ENCODE measurements around the gene THADA.

The THADA gene

GRCh38 chr2:43221124-43221762 lies 374.6 kb downstream of the THADA start:
- no peaks in the 10 kb centered on the region for H3K9me2 ChIP-seq (replicated peaks; ENCODE audit: control insufficient read depth, low read length)
- peaks cover 54% of the 10 kb centered on the region for H3K79me2 ChIP-seq (ENCODE audit: control insufficient read depth, low read length)
- H3K9me3 ChIP-seq (ENCODE audit: control insufficient read depth, insufficient read depth, low read length) = no peaks in the 10 kb centered on the region
- peak overlapping the region; percentile 84 for H3K4me2 ChIP-seq (ENCODE audit: low read length)
- peaks cover 62% of the 10 kb centered on the region for H3K4me1 ChIP-seq (ENCODE audit: control insufficient read depth, low read length)
- H3K36me3 ChIP-seq (ENCODE audit: control insufficient read depth, low read length) = peaks cover 53% of the 10 kb centered on the region
- H3K27ac ChIP-seq (ENCODE audit: low read depth, low read length) = peak overlapping the region; percentile 95
- no peaks in the 10 kb centered on the region for H3K27me3 ChIP-seq (ENCODE audit: control insufficient read depth, low read length)
- H3F3A ChIP-seq (ENCODE audit: control insufficient read depth, insufficient read depth) = peaks cover 62% of the 10 kb centered on the region
- no peak for TF ChIP-seq EZH2phosphoT487 (IDR thresholded peaks at IDR 0.05; ENCODE audit: borderline replicate concordance, low read length)
- TF ChIP-seq, protein P1, sequence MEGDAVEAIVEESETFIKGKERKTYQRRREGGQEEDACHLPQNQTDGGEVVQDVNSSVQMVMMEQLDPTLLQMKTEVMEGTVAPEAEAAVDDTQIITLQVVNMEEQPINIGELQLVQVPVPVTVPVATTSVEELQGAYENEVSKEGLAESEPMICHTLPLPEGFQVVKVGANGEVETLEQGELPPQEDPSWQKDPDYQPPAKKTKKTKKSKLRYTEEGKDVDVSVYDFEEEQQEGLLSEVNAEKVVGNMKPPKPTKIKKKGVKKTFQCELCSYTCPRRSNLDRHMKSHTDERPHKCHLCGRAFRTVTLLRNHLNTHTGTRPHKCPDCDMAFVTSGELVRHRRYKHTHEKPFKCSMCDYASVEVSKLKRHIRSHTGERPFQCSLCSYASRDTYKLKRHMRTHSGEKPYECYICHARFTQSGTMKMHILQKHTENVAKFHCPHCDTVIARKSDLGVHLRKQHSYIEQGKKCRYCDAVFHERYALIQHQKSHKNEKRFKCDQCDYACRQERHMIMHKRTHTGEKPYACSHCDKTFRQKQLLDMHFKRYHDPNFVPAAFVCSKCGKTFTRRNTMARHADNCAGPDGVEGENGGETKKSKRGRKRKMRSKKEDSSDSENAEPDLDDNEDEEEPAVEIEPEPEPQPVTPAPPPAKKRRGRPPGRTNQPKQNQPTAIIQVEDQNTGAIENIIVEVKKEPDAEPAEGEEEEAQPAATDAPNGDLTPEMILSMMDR (IDR thresholded peaks at IDR 0.05; ENCODE audit: low read depth, low read length, poor library complexity, severe bottlenecking) = no peak
- H4K20me1 ChIP-seq (ENCODE audit: control insufficient read depth, insufficient read depth, low read depth, low read length) = peaks cover 7% of the 10 kb centered on the region; the same call in 1 of the 2 replicates
- H3K4me3 ChIP-seq (ENCODE audit: low read length) = peak overlapping the region; percentile 93

DNA sequence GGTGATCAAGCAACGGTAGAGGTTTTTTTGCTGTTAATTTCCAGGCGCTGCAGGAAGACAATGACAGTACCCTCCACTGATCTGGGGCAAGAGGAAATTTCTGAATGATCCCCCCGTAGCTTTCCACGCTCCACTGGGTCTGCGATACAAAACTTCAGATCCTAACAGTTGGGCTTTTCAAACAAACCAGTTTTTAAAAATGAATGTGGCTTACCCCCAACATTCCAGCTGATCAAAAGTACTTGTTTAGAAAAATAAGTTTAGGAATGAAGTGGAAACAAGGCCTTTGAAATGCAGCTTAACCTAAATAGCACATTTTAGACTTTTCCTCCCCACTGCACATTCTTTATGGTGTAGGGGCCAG lies 375.1 kb downstream of the THADA start:
- peaks cover 49% of the 10 kb centered on the region for H3K79me2 ChIP-seq (ENCODE audit: control insufficient read depth, low read length)
- H3K4me2 ChIP-seq (ENCODE audit: low read length) = peak overlapping the region; percentile 84
- TF ChIP-seq, protein P1 (IDR thresholded peaks at IDR 0.05; ENCODE audit: low read depth, low read length, poor library complexity, severe bottlenecking) = no peak
- TF ChIP-seq EZH2phosphoT487 (IDR thresholded peaks at IDR 0.05; ENCODE audit: borderline replicate concordance, low read length) = no peak
- no peaks in the 10 kb centered on the region for H3K9me3 ChIP-seq (ENCODE audit: control insufficient read depth, insufficient read depth, low read length)
- no peaks in the 10 kb centered on the region for H3K9me2 ChIP-seq (replicated peaks; ENCODE audit: control insufficient read depth, low read length)
- H3F3A ChIP-seq (ENCODE audit: control insufficient read depth, insufficient read depth) = peaks cover 61% of the 10 kb centered on the region
- peaks cover 62% of the 10 kb centered on the region for H3K4me1 ChIP-seq (ENCODE audit: control insufficient read depth, low read length)
- peaks cover 48% of the 10 kb centered on the region for H3K36me3 ChIP-seq (ENCODE audit: control insufficient read depth, low read length)
- no peaks in the 10 kb centered on the region for H3K27me3 ChIP-seq (ENCODE audit: control insufficient read depth, low read length)
- H3K4me3 ChIP-seq (ENCODE audit: low read length) = peak overlapping the region; percentile 93
- H3K27ac ChIP-seq (ENCODE audit: low read depth, low read length) = peak overlapping the region; percentile 95
- H4K20me1 ChIP-seq (ENCODE audit: control insufficient read depth, insufficient read depth, low read depth, low read length) = peaks cover 7% of the 10 kb centered on the region; the same call in 1 of the 2 replicates

DNA sequence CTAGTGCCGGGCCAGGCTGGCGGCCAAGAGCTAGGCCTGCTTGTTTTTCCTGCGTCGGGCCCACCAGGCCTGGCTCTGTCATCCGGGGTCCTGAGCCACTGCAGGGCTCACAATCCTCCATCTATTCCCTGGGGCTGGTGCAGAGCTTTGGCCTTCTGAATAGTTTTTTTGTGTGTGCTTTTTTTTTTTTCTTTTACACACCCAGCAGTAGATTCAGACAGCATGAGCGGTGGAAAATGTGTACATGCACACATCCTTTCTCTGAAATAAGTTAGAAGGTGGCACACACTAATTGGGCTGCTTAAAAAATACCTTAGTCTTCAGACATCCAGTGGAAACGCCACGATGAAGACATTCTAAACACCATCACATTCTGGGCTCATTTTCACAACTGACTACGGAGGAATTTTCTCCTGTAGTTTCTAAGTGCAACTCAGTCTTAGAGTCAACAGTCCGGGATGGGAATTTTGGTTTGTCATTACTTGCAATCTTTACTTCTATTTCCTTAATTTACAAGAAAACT lies 375.5 kb downstream of the THADA start:
- peaks cover 44% of the 10 kb centered on the region for H3K79me2 ChIP-seq (ENCODE audit: control insufficient read depth, low read length)
- H3F3A ChIP-seq (ENCODE audit: control insufficient read depth, insufficient read depth) = peaks cover 57% of the 10 kb centered on the region
- H3K4me2 ChIP-seq (ENCODE audit: low read length) = peak overlapping the region; percentile 84

More for the DNA sequence above, 375.5 kb downstream of the THADA start:
- no peak for TF ChIP-seq EZH2phosphoT487 (IDR thresholded peaks at IDR 0.05; ENCODE audit: borderline replicate concordance, low read length)
- TF ChIP-seq, protein P1 (IDR thresholded peaks at IDR 0.05; ENCODE audit: low read depth, low read length, poor library complexity, severe bottlenecking) = no peak
- peak overlapping the region; percentile 93 for H3K4me3 ChIP-seq (ENCODE audit: low read length)
- no peaks in the 10 kb centered on the region for H3K9me2 ChIP-seq (replicated peaks; ENCODE audit: control insufficient read depth, low read length)
- H3K36me3 ChIP-seq (ENCODE audit: control insufficient read depth, low read length) = peaks cover 43% of the 10 kb centered on the region
- peak overlapping the region; percentile 95 for H3K27ac ChIP-seq (ENCODE audit: low read depth, low read length)
- no peaks in the 10 kb centered on the region for H3K27me3 ChIP-seq (ENCODE audit: control insufficient read depth, low read length)
- H4K20me1 ChIP-seq (ENCODE audit: control insufficient read depth, insufficient read depth, low read depth, low read length) = peaks cover 7% of the 10 kb centered on the region; the same call in 1 of the 2 replicates
- peaks cover 62% of the 10 kb centered on the region for H3K4me1 ChIP-seq (ENCODE audit: control insufficient read depth, low read length)
- no peaks in the 10 kb centered on the region for H3K9me3 ChIP-seq (ENCODE audit: control insufficient read depth, insufficient read depth, low read length)

All from DOHH2 (cell line).